Measurements from ENCODE around the gene AHI1. TPM values are rescaled to one million over a fixed set of nuclear protein-coding genes. Genes with fewer than 3 reads are reported as not detected.

Gene AHI1
- total RNA-seq, 1 donor from 2014 or later = 18.4 TPM

- peak; percentile 59 for DNase-seq (ENCODE audit: low read depth)
Measured at GRCh38 chr6:135451617-135452190, 45.8 kb downstream of the AHI1 start.

- no peak for DNase-seq (ENCODE audit: low read depth)
Measured at GRCh38 chr6:135449246-135449645, 48.3 kb downstream of the AHI1 start.

- no peak for DNase-seq (ENCODE audit: low read depth)
Measured at GRCh38 chr6:135440087-135440792, 57.3 kb downstream of the AHI1 start.

GRCh38 chr6:135439549-135439948 is 58.0 kb downstream of the AHI1 start:
- no peak for DNase-seq (ENCODE audit: low read depth)

GRCh38 chr6:135438907-135439535 is 58.5 kb downstream of the AHI1 start:
- DNase-seq (ENCODE audit: low read depth) = peak; percentile 4

GRCh38 chr6:135434991-135435390 is 62.5 kb downstream of the AHI1 start:
- no peak for DNase-seq (ENCODE audit: low read depth)

GRCh38 chr6:135434095-135434494 is 63.4 kb downstream of the AHI1 start:
- no peak for DNase-seq (ENCODE audit: low read depth)

- no peak for DNase-seq (ENCODE audit: low read depth)
Measured at GRCh38 chr6:135428078-135428477, 69.5 kb downstream of the AHI1 start.

- no peak for DNase-seq (ENCODE audit: low read depth)
Measured at GRCh38 chr6:135426833-135427232, 70.7 kb downstream of the AHI1 start.

- no peak for DNase-seq (ENCODE audit: low read depth)
Measured at GRCh38 chr6:135424385-135424784, 73.2 kb downstream of the AHI1 start.

GRCh38 chr6:135423649-135424128 is 73.9 kb downstream of the AHI1 start:
- DNase-seq (ENCODE audit: low read depth) = peak; percentile 67

- DNase-seq (ENCODE audit: low read depth) = no peak
Measured at GRCh38 chr6:135419162-135419561, 78.4 kb downstream of the AHI1 start.

- DNase-seq (ENCODE audit: low read depth) = no peak
Measured at GRCh38 chr6:135418040-135418760, 79.3 kb downstream of the AHI1 start.

- DNase-seq (ENCODE audit: low read depth) = peak; percentile 32
Measured at GRCh38 chr6:135412761-135413160, 84.8 kb downstream of the AHI1 start.

- DNase-seq (ENCODE audit: low read depth) = no peak
Measured at GRCh38 chr6:135411849-135412248, 85.7 kb downstream of the AHI1 start.

- no peak for DNase-seq (ENCODE audit: low read depth)
Measured at GRCh38 chr6:135411339-135411738, 86.2 kb downstream of the AHI1 start.

GRCh38 chr6:135410856-135411255 is 86.7 kb downstream of the AHI1 start:
- no peak for DNase-seq (ENCODE audit: low read depth)

GRCh38 chr6:135403584-135403983 is 94.0 kb downstream of the AHI1 start:
- no peak for DNase-seq (ENCODE audit: low read depth)

- no peak for DNase-seq (ENCODE audit: low read depth)
Measured at GRCh38 chr6:135402311-135402710, 95.2 kb downstream of the AHI1 start.

- DNase-seq (ENCODE audit: low read depth) = no peak
Measured at GRCh38 chr6:135397172-135397952, 100.2 kb downstream of the AHI1 start.

- no peak for DNase-seq (ENCODE audit: low read depth)
Measured at GRCh38 chr6:135395136-135395535, 102.4 kb downstream of the AHI1 start.

- no peak for DNase-seq (ENCODE audit: low read depth)
Measured at GRCh38 chr6:135393289-135393688, 104.3 kb downstream of the AHI1 start.

Measured in renal cortical epithelial cell (primary cell).